GM18526 (cell line): ENCODE data around the gene S100P.

Experiments used
- POLR2A ChIP-seq: IDR thresholded peaks from 3 replicates; pipeline ENCODE4 v1.6.1; 2011; ENCODE audit not compliant: insufficient read length; ENCODE audit errors: extremely low read depth

The S100P gene

GRCh38 chr4:6689506-6689960 is 4.1 kb upstream of the S100P start:
- no peak for TF ChIP-seq POLR2A

GRCh38 chr4:6692379-6692778 is 1.3 kb upstream of the S100P start:
- no peak for TF ChIP-seq POLR2A

- no peak for TF ChIP-seq POLR2A
Observed at GRCh38 chr4:6692806-6693205, 872 bp upstream of the S100P start.

- no peak for TF ChIP-seq POLR2A
Observed at GRCh38 chr4:6694177-6694901, 661 bp downstream of the S100P start.

DNA sequence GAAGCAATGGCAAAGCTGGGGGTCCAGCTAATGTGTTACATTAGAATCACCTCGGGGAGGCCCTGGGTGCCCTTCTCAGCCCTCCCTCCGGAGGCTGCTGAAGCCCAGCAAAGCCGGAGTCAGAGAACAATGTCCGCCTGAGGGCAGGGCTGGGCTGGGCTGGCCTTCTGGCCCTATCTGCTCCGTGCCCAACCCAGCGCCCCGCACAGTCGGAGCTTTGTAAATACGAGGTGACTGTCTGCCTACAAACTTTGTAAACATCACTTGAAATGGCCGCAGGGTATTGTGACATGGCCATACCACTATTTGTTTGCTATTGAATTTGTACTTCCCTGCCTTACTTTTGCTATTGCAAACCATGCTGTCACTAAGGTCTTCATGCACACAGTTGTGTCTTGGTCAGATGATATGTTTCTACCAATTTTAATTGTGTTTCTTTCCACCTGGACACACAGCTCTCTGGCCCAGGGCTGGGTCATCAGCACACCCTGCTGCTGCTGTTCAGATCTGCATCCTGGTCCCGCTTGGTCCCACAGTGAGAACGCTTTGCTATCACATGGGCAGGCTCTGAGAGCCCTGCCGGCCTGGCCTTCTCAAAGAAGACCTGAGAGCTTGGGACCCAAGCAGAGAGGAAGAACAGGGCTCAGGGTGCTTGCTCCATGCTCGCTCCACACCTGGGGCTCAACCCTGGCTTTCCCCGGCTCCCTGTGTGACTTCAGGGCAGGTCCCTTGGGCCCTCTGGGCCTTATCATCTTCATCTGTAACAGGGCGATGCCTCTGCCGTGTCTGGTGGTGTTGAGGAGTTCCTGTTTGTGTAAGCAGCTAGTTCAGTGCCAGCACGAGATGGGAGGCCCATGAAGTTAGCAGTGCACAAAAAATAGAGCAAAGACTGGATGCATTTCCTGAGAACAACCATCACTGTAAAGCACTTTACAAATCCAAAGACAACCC is 2.3 kb downstream of the S100P start:
- no peak for TF ChIP-seq POLR2A

DNA sequence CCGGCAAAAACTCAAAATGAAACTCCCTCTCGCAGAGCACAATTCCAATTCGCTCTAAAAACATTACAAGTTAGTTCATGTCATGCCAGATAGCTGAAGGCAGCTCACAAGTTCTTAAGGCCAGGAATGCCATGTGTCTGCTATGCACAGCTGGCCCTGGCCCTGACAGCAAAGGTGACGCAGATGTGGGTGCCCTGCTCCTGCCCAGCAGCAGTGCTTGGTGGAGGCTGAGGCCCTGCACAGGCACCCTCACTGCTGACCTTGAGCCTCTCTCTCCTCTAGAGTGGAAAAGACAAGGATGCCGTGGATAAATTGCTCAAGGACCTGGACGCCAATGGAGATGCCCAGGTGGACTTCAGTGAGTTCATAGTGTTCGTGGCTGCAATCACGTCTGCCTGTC is 2.9 kb downstream of the S100P start:
- TF ChIP-seq POLR2A, result no peak

GRCh38 chr4:6697131-6697530 is 3.5 kb downstream of the S100P start:
- no peak for TF ChIP-seq POLR2A

GRCh38 chr4:6699388-6699787 is 5.7 kb downstream of the S100P start:
- TF ChIP-seq POLR2A, result no peak

DNA sequence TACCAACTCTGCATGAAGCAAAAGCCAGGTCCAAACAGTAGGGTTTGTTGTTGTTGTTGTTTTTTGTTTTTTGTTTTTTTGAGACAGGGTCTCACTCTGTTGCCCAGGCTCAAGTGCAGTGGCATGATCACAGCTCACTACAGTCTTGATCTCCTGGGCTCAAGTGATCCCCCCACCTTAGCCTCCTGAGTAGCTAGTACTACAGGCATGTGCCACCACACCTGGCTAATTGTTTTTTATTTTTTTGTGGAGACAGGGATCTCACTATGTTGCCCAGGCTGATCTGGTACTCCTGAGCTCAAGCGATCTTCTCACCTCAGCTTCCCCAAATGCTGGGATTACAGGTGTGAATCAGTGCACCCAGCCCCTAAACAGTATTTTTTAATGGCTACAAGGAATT is 6.2 kb downstream of the S100P start:
- TF ChIP-seq POLR2A, result no peak

DNA sequence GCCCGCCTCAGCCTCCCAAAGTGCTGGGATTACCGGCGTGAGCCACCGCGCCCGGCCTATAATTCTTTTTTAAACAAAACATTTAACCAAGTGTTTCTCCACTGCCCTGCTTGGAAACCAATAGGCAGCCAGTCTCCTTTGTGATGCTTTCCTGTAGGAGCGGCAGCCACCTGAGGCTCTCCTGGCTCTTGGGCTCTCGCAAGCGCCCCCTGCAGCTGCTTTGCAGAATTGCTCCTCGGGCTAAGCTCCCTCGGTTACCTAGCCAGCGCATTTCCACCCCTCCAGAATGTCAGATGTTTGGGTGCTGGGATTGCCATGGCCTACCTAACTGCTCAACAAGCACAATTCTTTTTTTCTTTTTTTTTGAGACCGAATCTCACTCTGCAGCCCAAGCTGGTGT is 7.7 kb downstream of the S100P start:
- TF ChIP-seq POLR2A, result no peak

- TF ChIP-seq POLR2A, result no peak
Observed at GRCh38 chr4:6702761-6703160, 9.1 kb downstream of the S100P start.

DNA sequence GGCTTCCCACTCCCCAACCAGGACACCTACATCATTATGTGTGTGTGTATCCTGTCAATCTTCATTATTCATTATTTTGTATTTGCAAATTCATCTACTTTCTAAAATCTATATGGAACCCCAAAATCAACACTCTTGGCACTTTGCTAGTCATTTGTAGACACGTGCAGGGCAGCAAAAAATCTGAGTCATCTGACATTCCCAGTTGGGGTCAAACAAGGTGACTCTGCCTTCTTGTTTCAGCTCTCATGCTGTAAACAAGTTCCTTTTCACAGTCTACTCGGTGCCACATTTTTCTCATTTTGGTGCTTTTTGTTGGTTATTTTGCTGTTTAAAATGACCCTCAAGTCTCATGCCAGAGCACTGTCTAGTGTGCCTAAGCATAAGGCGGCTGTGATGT is 10.1 kb downstream of the S100P start:
- TF ChIP-seq POLR2A, result no peak

- no peak for TF ChIP-seq POLR2A
Observed at GRCh38 chr4:6705646-6706045, 12.0 kb downstream of the S100P start.

DNA sequence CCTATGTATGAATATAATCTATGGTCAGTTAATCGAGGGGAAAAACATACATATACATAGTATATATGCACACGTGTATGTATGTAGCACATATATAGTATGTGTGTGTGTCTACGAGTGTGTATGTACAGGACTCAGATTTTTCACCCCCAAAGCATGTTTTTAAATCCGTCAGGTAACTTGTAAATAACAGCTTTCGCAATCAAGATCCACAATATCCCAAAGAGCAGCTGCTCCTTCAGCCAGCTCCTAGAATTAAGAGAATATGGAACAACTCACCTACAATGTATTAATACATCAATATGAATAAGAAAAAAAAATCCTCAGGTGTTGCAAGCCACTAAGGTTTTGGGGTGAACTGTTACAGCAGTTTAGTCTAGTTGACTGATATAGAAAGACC is 12.5 kb downstream of the S100P start:
- TF ChIP-seq POLR2A, result no peak

- TF ChIP-seq POLR2A, result peak; percentile 70
Observed at GRCh38 chr4:6709230-6710114, 15.8 kb downstream of the S100P start, which contains the start of gene MRFAP1L1. Gene MRFAP1L1, minus strand, starts transcription at chr4:6709865. Its CDS starts 236 bp downstream, at chr4:6709629.
